ENCODE data around the gene SMIM44. TPM values are rescaled to one million over a fixed set of nuclear protein-coding genes. Genes with fewer than 3 reads are reported as not detected.

Gene SMIM44
- polyA plus RNA-seq, 3 donors, result not detected

DNA sequence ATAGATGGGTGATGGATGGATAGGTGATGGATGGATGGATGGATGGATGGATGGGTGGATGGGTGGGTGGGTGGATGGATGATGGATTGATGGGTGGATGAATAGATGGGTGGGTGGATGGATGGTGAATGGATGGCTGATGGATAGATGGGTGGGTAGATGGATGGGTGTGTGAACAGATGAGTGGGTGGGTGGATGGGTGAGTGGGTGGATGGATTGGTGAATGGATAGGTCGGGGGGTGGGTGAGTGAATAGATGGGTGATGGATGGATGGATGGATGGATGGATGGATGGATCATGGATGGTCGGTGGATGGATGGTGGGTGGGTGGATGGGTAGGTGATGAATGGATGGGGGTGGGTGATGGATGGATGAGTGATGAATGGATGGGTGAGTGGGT is 6.4 kb downstream of the SMIM44 start:
- 100% methylated on average over 2 of the region's 2 CpGs for WGBS (ENCODE audit: insufficient coverage)
- Histone ChIP-seq H3K4me1 (ENCODE audit: control insufficient read depth in 1 of 2, insufficient read depth in 2 of 2, low read length in 2 of 2) (peaks cover 9 to 18% of the 10 kb centered on the region in 2 donors), H3K27ac (ENCODE audit: low read depth in 1 of 2, low read length in 2 of 2) (no peak overlapping the region), H3K4me2 (replicated peaks; ENCODE audit: extremely low read depth, low read length, poor library complexity, severe bottlenecking) (no peak overlapping the region), H3K36me3 (replicated peaks in 1 of 2; ENCODE audit: control insufficient read depth in 1 of 2, insufficient read depth in 2 of 2, low read length in 2 of 2) (no peaks in the 10 kb centered on the region), H3K79me2 (ENCODE audit: insufficient read depth, low read length) (no peaks in the 10 kb centered on the region), H3K9me3 (replicated peaks in 1 of 2; ENCODE audit: control insufficient read depth in 1 of 2, insufficient read depth in 1 of 2, low read length in 2 of 2) (no peaks in the 10 kb centered on the region), H3K9ac (ENCODE audit: insufficient read depth, low read length, poor library complexity, severe bottlenecking) (no peak overlapping the region), H2AFZ (ENCODE audit: insufficient read depth, low read depth, low read length, poor library complexity, severe bottlenecking) (no peak overlapping the region), H3K4me3 (replicated peaks in 1 of 3; ENCODE audit: low read depth in 2 of 3, low read length in 3 of 3) (no peak overlapping the region), H3K27me3 (ENCODE audit: control insufficient read depth in 2 of 2, insufficient read depth in 2 of 2, low read length in 2 of 2) (no peaks in the 10 kb centered on the region), H4K20me1 (ENCODE audit: insufficient read depth, low read length) (no peaks in the 10 kb centered on the region)
- peaks cover 0 to 6% (median 0%) of the 10 kb centered on the region in 7 donors for H3K9me3 Mint-ChIP-seq
- peaks cover 17% of the 10 kb centered on the region for H3K4me1 Mint-ChIP-seq
- intact Hi-C loops (cut with micrococcal nuclease), result no loop called here
- H3K27ac Mint-ChIP-seq, result peak overlapping the region in 1 of 7 donors; percentile 3
- DNase-seq, result no peak
- TF ChIP-seq, protein P1, sequence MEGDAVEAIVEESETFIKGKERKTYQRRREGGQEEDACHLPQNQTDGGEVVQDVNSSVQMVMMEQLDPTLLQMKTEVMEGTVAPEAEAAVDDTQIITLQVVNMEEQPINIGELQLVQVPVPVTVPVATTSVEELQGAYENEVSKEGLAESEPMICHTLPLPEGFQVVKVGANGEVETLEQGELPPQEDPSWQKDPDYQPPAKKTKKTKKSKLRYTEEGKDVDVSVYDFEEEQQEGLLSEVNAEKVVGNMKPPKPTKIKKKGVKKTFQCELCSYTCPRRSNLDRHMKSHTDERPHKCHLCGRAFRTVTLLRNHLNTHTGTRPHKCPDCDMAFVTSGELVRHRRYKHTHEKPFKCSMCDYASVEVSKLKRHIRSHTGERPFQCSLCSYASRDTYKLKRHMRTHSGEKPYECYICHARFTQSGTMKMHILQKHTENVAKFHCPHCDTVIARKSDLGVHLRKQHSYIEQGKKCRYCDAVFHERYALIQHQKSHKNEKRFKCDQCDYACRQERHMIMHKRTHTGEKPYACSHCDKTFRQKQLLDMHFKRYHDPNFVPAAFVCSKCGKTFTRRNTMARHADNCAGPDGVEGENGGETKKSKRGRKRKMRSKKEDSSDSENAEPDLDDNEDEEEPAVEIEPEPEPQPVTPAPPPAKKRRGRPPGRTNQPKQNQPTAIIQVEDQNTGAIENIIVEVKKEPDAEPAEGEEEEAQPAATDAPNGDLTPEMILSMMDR (IDR thresholded peaks at IDR 0.05), result no peak
- H3K4me3 Mint-ChIP-seq, result no peak overlapping the region
- no peaks in the 10 kb centered on the region for H3K36me3 Mint-ChIP-seq
- peaks cover 0 to 12% (median 12%) of the 10 kb centered on the region in 3 donors for H3K27me3 Mint-ChIP-seq (ENCODE audit: low read depth in 3 of 3)

DNA sequence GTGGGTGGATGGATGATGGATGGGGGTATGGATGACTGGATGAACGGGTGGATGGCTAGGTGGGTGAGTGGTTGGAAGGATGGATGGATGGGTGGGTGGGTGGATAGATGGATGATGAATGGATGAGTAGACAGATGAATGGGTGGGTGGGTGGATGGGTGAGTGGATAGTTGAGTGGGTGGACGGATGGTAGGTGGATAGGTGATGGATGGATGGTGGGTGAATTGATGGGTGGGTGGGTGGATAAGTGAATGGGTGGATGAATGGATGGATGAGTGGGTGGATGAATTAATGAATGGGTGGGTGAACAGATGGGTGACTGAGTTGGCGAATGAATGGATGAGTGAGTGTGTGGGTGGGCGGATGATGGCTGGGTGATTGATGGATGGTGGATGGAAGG is 7.8 kb downstream of the SMIM44 start:
- H3K4me3 Mint-ChIP-seq, result no peak overlapping the region
- H3K27ac Mint-ChIP-seq, result no peak overlapping the region
- Histone ChIP-seq H3K9me3 (replicated peaks in 1 of 2; ENCODE audit: control insufficient read depth in 1 of 2, insufficient read depth in 1 of 2, low read length in 2 of 2) (no peaks in the 10 kb centered on the region), H3K4me3 (replicated peaks in 1 of 3; ENCODE audit: low read depth in 2 of 3, low read length in 3 of 3) (no peak overlapping the region), H3K4me2 (replicated peaks; ENCODE audit: extremely low read depth, low read length, poor library complexity, severe bottlenecking) (no peak overlapping the region), H3K4me1 (ENCODE audit: control insufficient read depth in 1 of 2, insufficient read depth in 2 of 2, low read length in 2 of 2) (peaks cover 9 to 18% of the 10 kb centered on the region in 2 donors), H3K9ac (ENCODE audit: insufficient read depth, low read length, poor library complexity, severe bottlenecking) (no peak overlapping the region), H3K79me2 (ENCODE audit: insufficient read depth, low read length) (no peaks in the 10 kb centered on the region), H3K27ac (ENCODE audit: low read depth in 1 of 2, low read length in 2 of 2) (no peak overlapping the region), H3K36me3 (replicated peaks in 1 of 2; ENCODE audit: control insufficient read depth in 1 of 2, insufficient read depth in 2 of 2, low read length in 2 of 2) (no peaks in the 10 kb centered on the region), H4K20me1 (ENCODE audit: insufficient read depth, low read length) (no peaks in the 10 kb centered on the region), H2AFZ (ENCODE audit: insufficient read depth, low read depth, low read length, poor library complexity, severe bottlenecking) (no peak overlapping the region), H3K27me3 (ENCODE audit: control insufficient read depth in 2 of 2, insufficient read depth in 2 of 2, low read length in 2 of 2) (no peaks in the 10 kb centered on the region)
- TF ChIP-seq, protein P1 (IDR thresholded peaks at IDR 0.05), result no peak
- no peak for DNase-seq
- H3K4me1 Mint-ChIP-seq, result peaks cover 17% of the 10 kb centered on the region
- WGBS (ENCODE audit: insufficient coverage), result 96% methylated on average over 4 of the region's 4 CpGs
- H3K9me3 Mint-ChIP-seq, result peaks cover 0 to 6% (median 0%) of the 10 kb centered on the region in 7 donors
- intact Hi-C loops (cut with micrococcal nuclease), result no loop called here
- peaks cover 0 to 14% (median 12%) of the 10 kb centered on the region in 3 donors for H3K27me3 Mint-ChIP-seq (ENCODE audit: low read depth in 3 of 3)
- no peaks in the 10 kb centered on the region for H3K36me3 Mint-ChIP-seq

Measured in CD14-positive monocyte (primary cell).